Measurements from ENCODE around the gene ZNF557. TPM values are rescaled to one million over a fixed set of nuclear protein-coding genes. Genes with fewer than 3 reads are reported as not detected.
A peak's percentile ranks its signal among the peaks of the same experiment; 100 is the strongest.
"Not testable (repeated sequence)": the region's sequence is repeated elsewhere in the genome, so short reads cannot be mapped to it uniquely, and the experiment has no call there.

The ZNF557 gene
- 14.9 and 15.7 TPM in 2 replicates for total RNA-seq
- long read RNA-seq, full-length matches to known transcripts, result 34 of 45 reads
- long read RNA-seq, partial matches to known transcripts, result 4 of 45 reads
- long read RNA-seq, other reads (novel, unspliced or antisense), result 7 of 45 reads

DNA sequence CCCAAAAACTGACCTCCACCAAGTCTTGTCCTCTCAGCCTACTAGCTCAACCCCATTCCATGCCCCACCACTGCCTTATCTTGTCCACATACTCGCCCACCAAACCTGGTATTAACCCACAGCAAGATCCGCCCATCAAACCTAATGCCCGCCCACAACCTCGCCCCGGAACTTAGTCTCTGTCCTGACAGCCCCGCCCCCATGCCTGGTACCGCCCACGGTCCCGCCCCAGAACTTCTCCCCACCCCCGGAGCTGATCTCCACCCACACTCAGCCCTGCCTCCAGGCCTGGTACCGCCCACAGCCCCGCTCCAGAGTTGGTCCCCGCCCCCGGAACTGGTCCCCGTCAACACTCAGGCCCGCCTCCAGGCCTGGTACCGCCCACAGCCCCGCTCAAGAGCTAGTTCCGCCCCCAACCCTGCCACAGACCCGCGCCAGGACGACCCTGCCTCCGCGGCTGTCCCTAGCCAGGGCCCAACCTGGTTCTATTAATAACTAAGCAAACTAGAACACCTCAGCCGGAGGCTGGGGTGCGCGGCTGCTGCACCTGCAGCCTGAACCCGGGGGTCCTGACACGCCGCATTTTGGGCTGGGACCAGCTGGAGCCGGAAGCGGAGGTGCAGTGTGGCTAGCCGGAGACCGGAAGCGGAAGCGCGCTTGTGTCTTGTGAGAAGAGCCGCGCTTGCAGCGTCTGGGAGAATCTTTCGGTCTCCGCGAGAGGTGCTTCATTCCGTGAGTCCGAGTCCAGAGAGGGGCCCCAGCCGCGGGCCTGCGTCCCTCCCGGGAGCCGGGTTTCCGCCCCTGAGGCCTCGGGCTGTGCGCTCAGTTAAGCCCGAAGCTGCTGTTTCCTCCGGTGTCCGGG lies at the start of gene ZNF557:
ZNF557 (plus strand) TSS at position 662 of the 862 bp plus-strand sequence. CDS start 5,372 bp downstream, outside the sequence.
- DNase-seq (ENCODE audit: low spot score, unreplicated experiment), result peak; percentile 93
- Mint-ChIP-seq H3K9me3 (ENCODE audit: low read depth) (peaks cover 16% of the 10 kb centered on the region), H3K27ac (peak within 1 kb of the TSS; percentile 93), H3K36me3 (ENCODE audit: insufficient read depth) (peaks cover 17% of the 10 kb centered on the region), H3K4me1 (ENCODE audit: low read depth) (peaks cover 2% of the 10 kb centered on the region), H3K4me3 (ENCODE audit: low read depth) (peak within 1 kb of the TSS; percentile 96), H3K27me3 (no peaks in the 10 kb centered on the region)
- TF ChIP-seq, protein P1, sequence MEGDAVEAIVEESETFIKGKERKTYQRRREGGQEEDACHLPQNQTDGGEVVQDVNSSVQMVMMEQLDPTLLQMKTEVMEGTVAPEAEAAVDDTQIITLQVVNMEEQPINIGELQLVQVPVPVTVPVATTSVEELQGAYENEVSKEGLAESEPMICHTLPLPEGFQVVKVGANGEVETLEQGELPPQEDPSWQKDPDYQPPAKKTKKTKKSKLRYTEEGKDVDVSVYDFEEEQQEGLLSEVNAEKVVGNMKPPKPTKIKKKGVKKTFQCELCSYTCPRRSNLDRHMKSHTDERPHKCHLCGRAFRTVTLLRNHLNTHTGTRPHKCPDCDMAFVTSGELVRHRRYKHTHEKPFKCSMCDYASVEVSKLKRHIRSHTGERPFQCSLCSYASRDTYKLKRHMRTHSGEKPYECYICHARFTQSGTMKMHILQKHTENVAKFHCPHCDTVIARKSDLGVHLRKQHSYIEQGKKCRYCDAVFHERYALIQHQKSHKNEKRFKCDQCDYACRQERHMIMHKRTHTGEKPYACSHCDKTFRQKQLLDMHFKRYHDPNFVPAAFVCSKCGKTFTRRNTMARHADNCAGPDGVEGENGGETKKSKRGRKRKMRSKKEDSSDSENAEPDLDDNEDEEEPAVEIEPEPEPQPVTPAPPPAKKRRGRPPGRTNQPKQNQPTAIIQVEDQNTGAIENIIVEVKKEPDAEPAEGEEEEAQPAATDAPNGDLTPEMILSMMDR (IDR thresholded peaks at IDR 0.05; ENCODE audit: unreplicated experiment), result no peak

DNA sequence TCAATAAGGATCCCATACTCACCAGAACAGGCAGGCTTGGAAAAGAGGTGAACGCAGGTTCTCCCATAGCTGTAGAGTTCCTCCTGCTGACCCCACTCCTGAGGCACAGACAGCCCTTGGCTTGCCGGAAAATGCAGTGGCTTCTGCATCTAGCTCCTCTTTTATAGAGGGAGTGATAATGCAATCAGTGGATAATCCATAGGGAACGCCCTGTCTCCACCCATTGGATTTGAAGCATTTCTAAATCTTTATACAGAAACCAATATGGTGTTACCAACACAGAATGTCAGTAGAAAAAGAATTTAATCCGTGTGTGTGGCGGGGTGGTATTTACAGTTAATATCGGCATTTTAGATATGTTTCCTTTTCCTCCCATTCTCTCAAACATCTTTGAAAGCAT lies 48.2 kb upstream of the ZNF557 start, which contains the start of gene MBD3L2B:
MBD3L2B (minus strand) TSS at position 101 of the 400 bp plus-strand sequence; CDS start at position 67, 34 bp downstream.
- not testable (repeated sequence) for H3K4me3 Mint-ChIP-seq (ENCODE audit: low read depth); H3K27ac Mint-ChIP-seq; DNase-seq (ENCODE audit: low spot score, unreplicated experiment); H3K27me3 Mint-ChIP-seq; H3K9me3 Mint-ChIP-seq (ENCODE audit: low read depth); H3K4me1 Mint-ChIP-seq (ENCODE audit: low read depth); H3K36me3 Mint-ChIP-seq (ENCODE audit: insufficient read depth)

DNA sequence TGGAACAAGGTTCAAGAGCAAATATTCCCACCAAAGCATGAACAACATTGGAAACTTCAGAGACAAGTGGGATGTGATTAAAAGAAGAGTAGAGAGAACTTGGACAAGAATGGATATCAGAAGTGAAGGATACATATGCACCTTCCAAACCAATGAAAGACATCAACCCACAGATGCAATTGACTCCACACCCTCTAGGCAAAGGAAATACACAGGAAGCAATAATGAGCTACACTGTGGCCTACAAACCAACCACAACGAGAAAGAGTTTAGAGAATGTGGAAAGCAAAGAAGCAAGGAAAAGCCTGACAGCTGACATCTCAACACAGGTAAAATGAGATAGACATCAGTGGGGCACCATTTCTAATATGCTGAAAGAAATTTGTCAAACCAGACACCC lies 40.7 kb upstream of the ZNF557 start:
- not testable (repeated sequence) for H3K27ac Mint-ChIP-seq; H3K9me3 Mint-ChIP-seq (ENCODE audit: low read depth); H3K4me1 Mint-ChIP-seq (ENCODE audit: low read depth); H3K36me3 Mint-ChIP-seq (ENCODE audit: insufficient read depth); DNase-seq (ENCODE audit: low spot score, unreplicated experiment); H3K4me3 Mint-ChIP-seq (ENCODE audit: low read depth); H3K27me3 Mint-ChIP-seq

DNA sequence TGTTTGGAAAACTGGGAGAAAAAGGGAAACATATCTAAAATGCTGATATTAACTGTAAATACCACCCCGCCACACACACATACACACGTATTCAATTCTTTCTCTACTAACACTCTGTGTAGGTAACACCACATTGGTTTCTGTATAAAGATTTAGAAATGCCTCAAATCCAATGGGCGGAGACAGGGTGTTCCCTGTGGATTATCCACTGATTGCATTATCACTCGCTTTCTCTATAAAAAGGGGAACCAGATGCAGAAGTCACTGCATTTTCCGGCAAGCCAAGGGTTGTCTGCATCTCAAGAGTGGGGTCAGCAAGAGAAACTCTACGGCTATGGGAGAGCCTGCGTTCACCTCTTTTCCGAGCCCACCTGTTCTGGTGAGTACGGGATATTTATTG lies 39.2 kb upstream of the ZNF557 start, which contains the start of gene MBD3L5:
MBD3L5 (plus strand) TSS at position 301 of the 400 bp plus-strand sequence; CDS start at position 335, 34 bp downstream.
- not testable (repeated sequence) for H3K27ac Mint-ChIP-seq; H3K4me3 Mint-ChIP-seq (ENCODE audit: low read depth); H3K9me3 Mint-ChIP-seq (ENCODE audit: low read depth); H3K36me3 Mint-ChIP-seq (ENCODE audit: insufficient read depth); H3K4me1 Mint-ChIP-seq (ENCODE audit: low read depth); DNase-seq (ENCODE audit: low spot score, unreplicated experiment); H3K27me3 Mint-ChIP-seq

DNA sequence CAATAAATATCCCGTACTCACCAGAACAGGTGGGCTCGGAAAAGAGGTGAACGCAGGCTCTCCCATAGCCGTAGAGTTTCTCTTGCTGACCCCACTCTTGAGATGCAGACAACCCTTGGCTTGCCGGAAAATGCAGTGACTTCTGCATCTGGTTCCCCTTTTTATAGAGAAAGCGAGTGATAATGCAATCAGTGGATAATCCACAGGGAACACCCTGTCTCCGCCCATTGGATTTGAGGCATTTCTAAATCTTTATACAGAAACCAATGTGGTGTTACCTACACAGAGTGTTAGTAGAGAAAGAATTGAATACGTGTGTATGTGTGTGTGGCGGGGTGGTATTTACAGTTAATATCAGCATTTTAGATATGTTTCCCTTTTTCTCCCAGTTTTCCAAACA lies 29.4 kb upstream of the ZNF557 start, which contains the start of gene MBD3L4:
MBD3L4 (minus strand) TSS at position 101 of the 400 bp plus-strand sequence; CDS start at position 66, 35 bp downstream.
- H3K27me3 Mint-ChIP-seq; H3K4me3 Mint-ChIP-seq (ENCODE audit: low read depth); DNase-seq (ENCODE audit: low spot score, unreplicated experiment); H3K9me3 Mint-ChIP-seq (ENCODE audit: low read depth); H3K36me3 Mint-ChIP-seq (ENCODE audit: insufficient read depth); H3K27ac Mint-ChIP-seq; H3K4me1 Mint-ChIP-seq (ENCODE audit: low read depth): not testable (repeated sequence)

DNA sequence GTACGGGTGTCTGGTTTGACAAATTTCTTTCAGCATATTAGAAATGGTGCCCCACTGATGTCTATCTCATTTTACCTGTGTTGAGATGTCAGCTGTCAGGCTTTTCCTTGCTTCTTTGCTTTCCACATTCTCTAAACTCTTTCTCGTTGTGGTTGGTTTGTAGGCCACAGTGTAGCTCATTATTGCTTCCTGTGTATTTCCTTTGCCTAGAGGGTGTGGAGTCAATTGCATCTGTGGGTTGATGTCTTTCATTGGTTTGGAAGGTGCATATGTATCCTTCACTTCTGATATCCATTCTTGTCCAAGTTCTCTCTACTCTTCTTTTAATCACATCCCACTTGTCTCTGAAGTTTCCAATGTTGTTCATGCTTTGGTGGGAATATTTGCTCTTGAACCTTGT lies 27.9 kb upstream of the ZNF557 start:
- not testable (repeated sequence) for H3K9me3 Mint-ChIP-seq (ENCODE audit: low read depth); H3K27ac Mint-ChIP-seq; DNase-seq (ENCODE audit: low spot score, unreplicated experiment); H3K4me3 Mint-ChIP-seq (ENCODE audit: low read depth); H3K36me3 Mint-ChIP-seq (ENCODE audit: insufficient read depth); H3K27me3 Mint-ChIP-seq; H3K4me1 Mint-ChIP-seq (ENCODE audit: low read depth)

DNA sequence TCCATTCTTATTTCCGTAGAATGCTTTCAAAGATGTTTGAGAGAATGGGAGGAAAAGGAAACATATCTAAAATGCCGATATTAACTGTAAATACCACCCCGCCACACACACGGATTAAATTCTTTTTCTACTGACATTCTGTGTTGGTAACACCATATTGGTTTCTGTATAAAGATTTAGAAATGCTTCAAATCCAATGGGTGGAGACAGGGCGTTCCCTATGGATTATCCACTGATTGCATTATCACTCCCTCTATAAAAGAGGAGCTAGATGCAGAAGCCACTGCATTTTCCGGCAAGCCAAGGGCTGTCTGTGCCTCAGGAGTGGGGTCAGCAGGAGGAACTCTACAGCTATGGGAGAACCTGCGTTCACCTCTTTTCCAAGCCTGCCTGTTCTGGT lies 20.5 kb upstream of the ZNF557 start, which contains the start of gene MBD3L2:
MBD3L2 (plus strand) TSS at position 301 of the 400 bp plus-strand sequence; CDS start at position 354, 53 bp downstream.
- not testable (repeated sequence) for H3K27ac Mint-ChIP-seq

DNA sequence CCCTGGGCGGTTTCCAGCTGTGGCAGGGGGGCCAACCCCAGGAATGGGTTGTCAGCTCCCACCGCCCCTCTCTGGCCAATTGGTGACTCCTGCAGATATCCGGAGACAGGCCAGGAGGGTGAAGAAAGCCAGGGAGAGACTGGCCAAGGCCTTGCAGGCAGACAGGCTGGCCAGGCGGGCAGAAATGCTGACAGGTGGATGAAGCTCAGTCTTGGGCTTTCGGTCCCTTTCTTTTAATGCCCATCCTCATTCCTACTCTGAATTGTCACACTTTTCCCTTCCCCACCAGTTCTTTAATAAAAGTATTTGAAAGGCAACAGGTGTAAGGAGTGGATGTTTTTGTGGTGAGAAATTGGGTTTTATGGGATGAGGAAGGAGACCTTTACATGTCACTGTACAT lies 18.1 kb upstream of the ZNF557 start:
- DNase-seq (ENCODE audit: low spot score, unreplicated experiment); H3K27ac Mint-ChIP-seq; H3K4me1 Mint-ChIP-seq (ENCODE audit: low read depth); H3K9me3 Mint-ChIP-seq (ENCODE audit: low read depth); H3K4me3 Mint-ChIP-seq (ENCODE audit: low read depth); H3K36me3 Mint-ChIP-seq (ENCODE audit: insufficient read depth); H3K27me3 Mint-ChIP-seq: not testable (repeated sequence)

More for the DNA sequence above, 20.5 kb upstream of the ZNF557 start, which contains the start of gene MBD3L2:
- DNase-seq (ENCODE audit: low spot score, unreplicated experiment); H3K4me1 Mint-ChIP-seq (ENCODE audit: low read depth); H3K9me3 Mint-ChIP-seq (ENCODE audit: low read depth); H3K36me3 Mint-ChIP-seq (ENCODE audit: insufficient read depth); H3K4me3 Mint-ChIP-seq (ENCODE audit: low read depth); H3K27me3 Mint-ChIP-seq: not testable (repeated sequence)

DNA sequence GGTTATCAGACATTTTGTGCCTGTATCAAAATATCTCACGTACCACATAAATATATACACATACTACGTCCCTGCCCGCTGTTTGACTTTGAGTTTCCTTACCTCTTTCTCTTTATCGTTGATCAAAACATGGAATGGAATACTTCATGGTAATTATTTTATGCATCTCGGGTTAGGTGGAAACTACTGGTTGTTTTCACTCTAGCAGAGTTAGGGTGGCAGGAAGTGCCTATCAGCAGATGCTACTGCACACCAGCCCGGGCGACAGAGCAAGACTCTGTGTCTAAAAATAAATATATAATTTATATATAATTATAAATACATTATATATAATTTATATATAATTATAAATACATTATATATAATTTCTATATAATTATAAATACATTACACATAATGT lies 16.6 kb upstream of the ZNF557 start:
- DNase-seq (ENCODE audit: low spot score, unreplicated experiment); H3K27me3 Mint-ChIP-seq; H3K27ac Mint-ChIP-seq; H3K4me3 Mint-ChIP-seq (ENCODE audit: low read depth); H3K9me3 Mint-ChIP-seq (ENCODE audit: low read depth); H3K36me3 Mint-ChIP-seq (ENCODE audit: insufficient read depth); H3K4me1 Mint-ChIP-seq (ENCODE audit: low read depth): not testable (repeated sequence)

DNA sequence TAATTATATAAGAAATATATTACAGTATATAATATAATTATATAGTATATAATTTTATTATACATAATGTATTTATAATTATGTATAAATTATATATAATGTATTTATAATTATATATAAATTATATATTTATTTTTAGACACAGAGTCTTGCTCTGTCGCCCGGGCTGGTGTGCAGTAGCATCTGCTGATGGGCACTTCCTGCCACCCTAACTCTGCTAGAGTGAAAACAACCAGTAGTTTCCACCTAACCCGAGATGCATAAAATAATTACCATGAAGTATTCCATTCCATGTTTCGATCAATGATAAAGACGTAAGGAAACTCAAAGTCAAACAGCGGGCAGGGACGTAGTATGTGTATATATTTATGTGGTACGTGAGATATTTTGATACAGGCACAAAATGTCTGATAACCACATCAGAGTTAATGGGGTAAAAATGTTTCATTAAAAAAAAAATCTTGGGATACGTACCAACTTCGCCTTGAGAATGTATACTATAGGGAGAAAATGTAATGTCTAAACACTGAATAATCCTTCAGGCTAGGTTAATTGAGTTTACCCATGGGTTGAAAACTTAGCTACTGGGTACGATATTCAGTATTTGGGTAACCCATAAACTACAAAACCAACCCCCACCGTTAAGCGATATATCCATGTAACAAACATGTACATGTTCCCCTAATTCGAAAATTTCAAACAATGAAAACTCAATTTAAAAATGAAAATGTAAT lies 14.7 kb upstream of the ZNF557 start:
- H3K4me3 Mint-ChIP-seq (ENCODE audit: low read depth); H3K4me1 Mint-ChIP-seq (ENCODE audit: low read depth); H3K36me3 Mint-ChIP-seq (ENCODE audit: insufficient read depth): not testable (repeated sequence)

DNA sequence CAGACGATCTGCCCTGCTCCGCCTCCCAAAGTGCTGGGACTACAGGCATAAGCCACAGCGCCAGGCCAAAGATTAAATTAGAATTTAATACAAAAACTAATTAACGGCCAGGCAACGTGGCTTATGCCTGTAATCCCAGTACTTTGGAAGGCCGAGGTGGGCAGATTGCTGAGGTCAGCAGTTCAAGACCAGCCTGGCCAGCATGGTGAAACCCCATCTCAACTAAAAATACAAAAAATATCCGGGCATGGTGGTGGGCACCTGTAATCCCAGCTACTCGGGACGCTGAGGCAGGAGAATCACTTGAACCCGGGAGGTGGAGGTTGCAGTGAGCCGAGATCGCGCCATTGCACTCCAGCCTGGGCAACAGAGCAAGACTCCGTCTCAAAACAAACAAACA lies 13.8 kb upstream of the ZNF557 start:
- H3K4me3 Mint-ChIP-seq (ENCODE audit: low read depth); H3K27me3 Mint-ChIP-seq; H3K36me3 Mint-ChIP-seq (ENCODE audit: insufficient read depth); H3K27ac Mint-ChIP-seq; DNase-seq (ENCODE audit: low spot score, unreplicated experiment); H3K4me1 Mint-ChIP-seq (ENCODE audit: low read depth); H3K9me3 Mint-ChIP-seq (ENCODE audit: low read depth): not testable (repeated sequence)

More for the DNA sequence above, 14.7 kb upstream of the ZNF557 start:
- not testable (repeated sequence) for H3K9me3 Mint-ChIP-seq (ENCODE audit: low read depth); H3K27ac Mint-ChIP-seq; DNase-seq (ENCODE audit: low spot score, unreplicated experiment); H3K27me3 Mint-ChIP-seq

All from progenitor cell of endocrine pancreas (in vitro differentiated cells).